OCI-LY1 (cell line): ENCODE results near the gene CORO2B.
A peak's percentile ranks its signal among the peaks of the same experiment; 100 is the strongest.

ENCODE experiments used
- H2AFZ ChIP-seq: fragments of 200-600 bp; sonication (generic), shearing (Covaris generic); 2 replicates; pipeline ENCODE4 v1.6.0; 2014; ENCODE audit warnings: antibody characterized with exemption, mild to moderate bottlenecking, low read length
- H3F3A ChIP-seq: fragments of 200-600 bp; sonication (generic), shearing (Covaris generic); 2 replicates; pipeline ENCODE4 v1.6.0; 2014; ENCODE audit warnings: mild to moderate bottlenecking, antibody characterized with exemption, low read length, moderate library complexity; ENCODE audit not compliant: insufficient read depth
- H3K27ac ChIP-seq: fragments of 200-600 bp; sonication (generic); 2 replicates; pipeline ENCODE4 v1.5.1; 2014; ENCODE audit warnings: low read length, mixed run types, mild to moderate bottlenecking, low read depth; ENCODE audit not compliant: poor library complexity, severe bottlenecking
- H3K27me3 ChIP-seq: fragments of 200-600 bp; sonication (generic); 2 replicates; pipeline ENCODE4 v1.6.0; 2014; ENCODE audit warnings: antibody characterized with exemption, mild to moderate bottlenecking, low read length, moderate library complexity; ENCODE audit not compliant: insufficient read depth
- H3K36me3 ChIP-seq: fragments of 200-600 bp; sonication (generic); 2 replicates; pipeline ENCODE4 v1.6.1; 2014; ENCODE audit warnings: mild to moderate bottlenecking, antibody characterized with exemption, low read length, moderate library complexity, mixed read lengths; ENCODE audit not compliant: insufficient read depth
- H3K4me1 ChIP-seq: fragments of 200-600 bp; sonication (generic); 2 replicates; pipeline ENCODE4 v1.5.1; 2014; ENCODE audit warnings: mild to moderate bottlenecking, low read length, moderate library complexity; ENCODE audit not compliant: insufficient read depth, severe bottlenecking
- H3K4me2 ChIP-seq: fragments of 200-600 bp; sonication (generic), shearing (Covaris generic); 2 replicates; pipeline ENCODE4 v1.6.1; 2014; ENCODE audit warnings: low read length
- H3K4me3 ChIP-seq: fragments of 200-600 bp; sonication (generic); 2 replicates; pipeline ENCODE4 v1.5.1; 2014; ENCODE audit warnings: low read length, low read depth, mild to moderate bottlenecking, mixed read lengths; ENCODE audit not compliant: poor library complexity, severe bottlenecking
- H3K79me2 ChIP-seq: fragments of 200-600 bp; shearing (Covaris generic); 2 replicates; pipeline ENCODE4 v1.6.1; 2016; ENCODE audit warnings: mixed run types, low read length, mixed read lengths; ENCODE audit not compliant: insufficient read depth
- H3K9ac ChIP-seq: fragments of 200-600 bp; sonication (generic), shearing (Covaris generic); 2 replicates; pipeline ENCODE4 v1.6.1; 2014; ENCODE audit warnings: mild to moderate bottlenecking, low read length, mixed read lengths
- H3K9me2 ChIP-seq: fragments of 200-600 bp; sonication (generic), shearing (Covaris generic); 2 replicates; pipeline ENCODE4 v1.6.1; 2014; ENCODE audit warnings: low read depth, mild to moderate bottlenecking, low read length, mixed read lengths
- H3K9me3 ChIP-seq: fragments of 200-600 bp; shearing (Covaris generic); 2 replicates; pipeline ENCODE4 v1.6.1; 2014; ENCODE audit warnings: low read length, mixed read lengths
- H4K20me1 ChIP-seq: fragments of 200-600 bp; sonication (generic), shearing (Covaris generic); 2 replicates; pipeline ENCODE4 v1.6.0; 2016; ENCODE audit warnings: mild to moderate bottlenecking, low read length; ENCODE audit not compliant: insufficient read depth
- CTCF ChIP-seq: fragments of 200-600 bp; sonication (generic), shearing (Covaris generic); IDR thresholded peaks from 2 replicates; pipeline ENCODE4 v1.5.1; 2017; ENCODE audit warnings: mild to moderate bottlenecking, antibody characterized with exemption, low read length, moderate library complexity, mixed read lengths
- EZH2 ChIP-seq: fragments of 200-600 bp; sonication (generic), shearing (Covaris generic); IDR thresholded peaks from 2 replicates; pipeline ENCODE4 v1.8.0; 2017; ENCODE audit warnings: borderline replicate concordance, mixed run types, mild to moderate bottlenecking, antibody characterized with exemption, low read length, moderate library complexity, mixed read lengths

The CORO2B gene

DNA sequence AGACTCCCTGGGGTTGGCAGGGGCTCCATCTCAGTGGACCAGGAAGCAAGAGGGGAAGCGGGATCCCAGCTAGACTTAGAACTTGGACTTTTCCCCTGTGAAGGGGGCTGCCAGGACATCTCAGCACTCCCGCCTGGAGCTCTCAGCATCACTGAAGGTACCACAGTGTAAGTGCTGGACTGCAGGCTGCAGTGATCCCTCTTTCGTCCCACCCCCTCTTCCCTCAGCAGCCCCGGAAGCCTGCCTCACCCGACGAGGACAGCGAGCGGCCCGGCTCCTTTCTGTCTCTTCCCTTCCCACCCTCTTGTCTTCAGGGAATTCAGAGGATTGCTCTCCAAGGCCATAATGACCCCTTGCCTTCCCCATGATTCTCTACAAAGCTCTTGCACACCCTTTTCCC, 147.5 kb downstream of the CORO2B start:
- no peaks in the 10 kb centered on the region for H3K9me2 ChIP-seq
- no peak overlapping the region for H3K9ac ChIP-seq
- no peaks in the 10 kb centered on the region for H3K79me2 ChIP-seq
- H3K4me2 ChIP-seq = no peak overlapping the region
- TF ChIP-seq EZH2 (no peak), CTCF (no peak)
- H4K20me1 ChIP-seq = no peaks in the 10 kb centered on the region
- H3K9me3 ChIP-seq = no peaks in the 10 kb centered on the region
- no peaks in the 10 kb centered on the region for H3K36me3 ChIP-seq
- no peaks in the 10 kb centered on the region for H3K4me1 ChIP-seq
- no peaks in the 10 kb centered on the region for H3K27me3 ChIP-seq
- H3F3A ChIP-seq = no peaks in the 10 kb centered on the region
- no peak overlapping the region for H3K27ac ChIP-seq
- no peak overlapping the region for H3K4me3 ChIP-seq
- no peak overlapping the region for H2AFZ ChIP-seq

GRCh38 chr15:68729789-68730411, 151.1 kb downstream of the CORO2B start:
- TF ChIP-seq EZH2 = no peak
- no peak for TF ChIP-seq CTCF
- no peaks in the 10 kb centered on the region for H3K9me2 ChIP-seq
- H2AFZ ChIP-seq = no peak overlapping the region
- no peaks in the 10 kb centered on the region; the same call in 1 of the 2 replicates for H3K27me3 ChIP-seq
- no peak overlapping the region for H3K9ac ChIP-seq
- H3K36me3 ChIP-seq = no peaks in the 10 kb centered on the region
- H3K27ac ChIP-seq = no peak overlapping the region
- no peaks in the 10 kb centered on the region for H3F3A ChIP-seq
- H3K4me1 ChIP-seq = no peaks in the 10 kb centered on the region
- H3K4me2 ChIP-seq = no peak overlapping the region
- no peaks in the 10 kb centered on the region for H3K79me2 ChIP-seq
- no peaks in the 10 kb centered on the region for H4K20me1 ChIP-seq
- H3K4me3 ChIP-seq = no peak overlapping the region
- H3K9me3 ChIP-seq = no peaks in the 10 kb centered on the region

GRCh38 chr15:68730471-68730919, 151.7 kb downstream of the CORO2B start:
- H3K27me3 ChIP-seq = no peaks in the 10 kb centered on the region; the same call in 1 of the 2 replicates
- TF ChIP-seq EZH2 = no peak
- TF ChIP-seq CTCF = peak; percentile 70
- no peaks in the 10 kb centered on the region for H3K9me2 ChIP-seq
- no peaks in the 10 kb centered on the region for H3F3A ChIP-seq
- H3K9me3 ChIP-seq = no peaks in the 10 kb centered on the region
- H3K4me3 ChIP-seq = no peak overlapping the region
- no peak overlapping the region for H3K4me2 ChIP-seq
- no peaks in the 10 kb centered on the region for H3K4me1 ChIP-seq
- H3K79me2 ChIP-seq = no peaks in the 10 kb centered on the region
- no peaks in the 10 kb centered on the region for H3K36me3 ChIP-seq
- no peaks in the 10 kb centered on the region for H4K20me1 ChIP-seq
- H2AFZ ChIP-seq = no peak overlapping the region
- no peak overlapping the region for H3K9ac ChIP-seq
- no peak overlapping the region for H3K27ac ChIP-seq
